GM21381 (cell line): ENCODE measurements around the gene PREP.

Experiments used
- ATAC-seq: cut with Tn5 transposase; IDR thresholded peaks from one replicate; pipeline ENCODE4 v1.9.1; 2021; ENCODE audit warnings: mild to moderate bottlenecking, moderate library complexity; ENCODE audit not compliant: unreplicated experiment

Gene PREP

GRCh38 chr6:105310947-105311346 is 91.9 kb downstream of the PREP start:
- ATAC-seq, result no peak

GRCh38 chr6:105310371-105310770 is 92.5 kb downstream of the PREP start:
- no peak for ATAC-seq

GRCh38 chr6:105308840-105309239 is 94.0 kb downstream of the PREP start:
- no peak for ATAC-seq

GRCh38 chr6:105305521-105305920 is 97.4 kb downstream of the PREP start:
- ATAC-seq, result no peak

GRCh38 chr6:105304825-105305224 is 98.1 kb downstream of the PREP start:
- no peak for ATAC-seq

GRCh38 chr6:105304366-105304765 is 98.5 kb downstream of the PREP start:
- ATAC-seq, result no peak

- ATAC-seq, result no peak
Observed at GRCh38 chr6:105302617-105303128, 100.2 kb downstream of the PREP start.

GRCh38 chr6:105301756-105302616 is 100.9 kb downstream of the PREP start:
- no peak for ATAC-seq

GRCh38 chr6:105301072-105301503 is 101.8 kb downstream of the PREP start:
- ATAC-seq, result no peak

- ATAC-seq, result no peak
Observed at GRCh38 chr6:105300090-105300489, 102.8 kb downstream of the PREP start.

GRCh38 chr6:105294129-105294528 is 108.8 kb downstream of the PREP start:
- no peak for ATAC-seq

- no peak for ATAC-seq
Observed at GRCh38 chr6:105292689-105293339, 110.1 kb downstream of the PREP start.

- ATAC-seq, result no peak
Observed at GRCh38 chr6:105291525-105291924, 111.4 kb downstream of the PREP start.

GRCh38 chr6:105282631-105283585 is 120.0 kb downstream of the PREP start:
- ATAC-seq, result no peak

- ATAC-seq, result no peak
Observed at GRCh38 chr6:105280033-105280432, 122.8 kb downstream of the PREP start.

- no peak for ATAC-seq
Observed at GRCh38 chr6:105279463-105279862, 123.4 kb downstream of the PREP start.

GRCh38 chr6:105278813-105279212 is 124.1 kb downstream of the PREP start:
- no peak for ATAC-seq

- no peak for ATAC-seq
Observed at GRCh38 chr6:105278035-105278434, 124.8 kb downstream of the PREP start.

GRCh38 chr6:105276374-105276773 is 126.5 kb downstream of the PREP start:
- ATAC-seq, result no peak

- ATAC-seq, result no peak
Observed at GRCh38 chr6:105275542-105275941, 127.3 kb downstream of the PREP start.

- no peak for ATAC-seq
Observed at GRCh38 chr6:105274678-105275077, 128.2 kb downstream of the PREP start.
